Endodermal cell (in vitro differentiated cells): ENCODE results near the gene BAHCC1. TPM values are rescaled to one million over a fixed set of nuclear protein-coding genes. Genes with fewer than 3 reads are reported as not detected.
"Not testable (repeated sequence)": the region's sequence is repeated elsewhere in the genome, so short reads cannot be mapped to it uniquely, and the experiment has no call there.

Source experiments
- DNase-seq: peaks from one replicate; pipeline ENCODE4 v3.0.0-alpha.2; 2017
- H3K27ac ChIP-seq: 2 replicates; pipeline ENCODE4 v1.5.1; 2013; ENCODE audit warnings: mild to moderate bottlenecking, low read depth, low read length, moderate library complexity
- H3K27me3 ChIP-seq: 2 replicates; pipeline ENCODE4 v1.6.1; 2013; ENCODE audit warnings: mild to moderate bottlenecking, low read length, moderate library complexity; ENCODE audit not compliant: insufficient read depth, control insufficient read depth, poor library complexity, severe bottlenecking
- H3K36me3 ChIP-seq: 2 replicates; pipeline ENCODE4 v1.7.0; 2013; ENCODE audit warnings: mild to moderate bottlenecking, low read length, moderate library complexity; ENCODE audit not compliant: control insufficient read depth, insufficient read depth
- H3K4me1 ChIP-seq: one replicate; pipeline ENCODE4 v1.7.0; 2013; ENCODE audit warnings: low read length; ENCODE audit not compliant: control insufficient read depth, insufficient read depth
- H3K4me3 ChIP-seq: 2 replicates; pipeline ENCODE4 v1.5.1; 2013; ENCODE audit warnings: mild to moderate bottlenecking, low read length, moderate library complexity
- H3K9ac ChIP-seq: 2 replicates; pipeline ENCODE4 v1.6.1; 2013; ENCODE audit warnings: mild to moderate bottlenecking, low read length, moderate library complexity; ENCODE audit not compliant: poor library complexity, severe bottlenecking; ENCODE audit errors: extremely low read depth
- H3K9me3 ChIP-seq: 2 replicates; pipeline ENCODE4 v1.6.1; 2013; ENCODE audit warnings: mild to moderate bottlenecking, low read length, moderate library complexity; ENCODE audit not compliant: control insufficient read depth
- H3K27ac Mint-ChIP-seq: 2 replicates; pipeline ENCODE4 v1.8.0; 2020; ENCODE audit warnings: mixed read lengths
- H3K27me3 Mint-ChIP-seq: 2 replicates; pipeline ENCODE4 v1.8.0; 2021; ENCODE audit warnings: mild to moderate bottlenecking, mixed read lengths; ENCODE audit not compliant: insufficient read depth
- H3K36me3 Mint-ChIP-seq: 2 replicates; pipeline ENCODE4 v1.8.0; 2020; ENCODE audit warnings: low read depth, mixed read lengths
- H3K4me1 Mint-ChIP-seq: 2 replicates; pipeline ENCODE4 v1.8.0; 2020; ENCODE audit warnings: mixed read lengths
- H3K4me3 Mint-ChIP-seq: 2 replicates; pipeline ENCODE4 v1.8.0; 2020; ENCODE audit warnings: mild to moderate bottlenecking, moderate library complexity, mixed read lengths
- H3K9me3 Mint-ChIP-seq: 2 replicates; pipeline ENCODE4 v1.8.0; 2020; ENCODE audit warnings: mild to moderate bottlenecking, mixed read lengths
- WGBS, 2 experiments: methylation state at CpG; one replicate each; pipeline versions ENCODE4 v1.1.5 to v1.1.7; 2013; ENCODE audit warnings: missing lambda C conversion rate in 2 of 2, mixed read lengths in 1 of 2; ENCODE audit not compliant: insufficient coverage in 1 of 2, insufficient read length in 1 of 2; 5-methylcytosine and 5-hydroxymethylcytosine counted together
- total RNA-seq, 2 donors: library from RNA; stranded (reverse); fragmentation: NEBNext Ultra II Directional in 1 of 2; extraction: Animal tissue kit (Norgen Biotek cat#: 25700) in 1 of 2; gene quantifications; 2 replicates in 1 of 2; 3 replicates in 1 of 2; pipeline ENCODE4 v1.2.1, GENCODE V29; 2021
- TF ChIP-seq, protein P1 (sequence below): fragments of 200-600 bp; sonication (generic); conservative IDR thresholded peaks from 2 replicates; pipeline ENCODE4 v1.5.0; 2021; ENCODE audit warnings: antibody characterized with exemption, mild to moderate bottlenecking

BAHCC1 gene
- total RNA-seq, 2 donors from 2014 or later: 63.9 to 78.1 TPM

DNA sequence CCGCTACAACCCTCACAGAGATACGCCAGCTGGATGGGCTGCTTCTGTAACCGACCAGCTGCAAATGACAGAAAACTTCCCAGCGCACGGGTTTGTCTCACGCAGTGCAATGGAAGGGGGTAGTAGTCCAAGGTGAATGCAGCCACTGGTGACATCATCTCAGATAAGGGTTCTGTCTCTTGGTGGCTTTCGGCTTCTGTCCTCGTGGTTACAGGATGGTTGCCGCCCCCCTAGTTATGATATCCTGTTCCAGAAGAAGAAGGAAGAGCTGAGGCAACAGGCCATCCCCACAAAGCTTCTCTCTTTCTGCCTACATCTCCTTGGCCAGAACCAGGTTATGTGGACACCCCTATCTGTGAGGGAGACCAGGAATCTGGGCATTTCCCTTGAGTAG, 40.3 kb upstream of the BAHCC1 start:
- no peak overlapping the region for H3K4me3 ChIP-seq
- H3K9me3 ChIP-seq: no peaks in the 10 kb centered on the region
- no peak overlapping the region for H3K9ac ChIP-seq
- H3K36me3 ChIP-seq: no peaks in the 10 kb centered on the region
- no peaks in the 10 kb centered on the region for H3K36me3 Mint-ChIP-seq
- TF ChIP-seq, protein P1, sequence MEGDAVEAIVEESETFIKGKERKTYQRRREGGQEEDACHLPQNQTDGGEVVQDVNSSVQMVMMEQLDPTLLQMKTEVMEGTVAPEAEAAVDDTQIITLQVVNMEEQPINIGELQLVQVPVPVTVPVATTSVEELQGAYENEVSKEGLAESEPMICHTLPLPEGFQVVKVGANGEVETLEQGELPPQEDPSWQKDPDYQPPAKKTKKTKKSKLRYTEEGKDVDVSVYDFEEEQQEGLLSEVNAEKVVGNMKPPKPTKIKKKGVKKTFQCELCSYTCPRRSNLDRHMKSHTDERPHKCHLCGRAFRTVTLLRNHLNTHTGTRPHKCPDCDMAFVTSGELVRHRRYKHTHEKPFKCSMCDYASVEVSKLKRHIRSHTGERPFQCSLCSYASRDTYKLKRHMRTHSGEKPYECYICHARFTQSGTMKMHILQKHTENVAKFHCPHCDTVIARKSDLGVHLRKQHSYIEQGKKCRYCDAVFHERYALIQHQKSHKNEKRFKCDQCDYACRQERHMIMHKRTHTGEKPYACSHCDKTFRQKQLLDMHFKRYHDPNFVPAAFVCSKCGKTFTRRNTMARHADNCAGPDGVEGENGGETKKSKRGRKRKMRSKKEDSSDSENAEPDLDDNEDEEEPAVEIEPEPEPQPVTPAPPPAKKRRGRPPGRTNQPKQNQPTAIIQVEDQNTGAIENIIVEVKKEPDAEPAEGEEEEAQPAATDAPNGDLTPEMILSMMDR: no peak
- no peak overlapping the region for H3K27ac Mint-ChIP-seq
- WGBS, 2 experiments: 93 to 97% methylated on average over 7 to 9 of the region's 9 CpGs
- H3K4me1 ChIP-seq: no peaks in the 10 kb centered on the region
- no peaks in the 10 kb centered on the region for H3K27me3 ChIP-seq
- DNase-seq: no peak
- H3K27ac ChIP-seq: no peak overlapping the region
- no peaks in the 10 kb centered on the region for H3K4me1 Mint-ChIP-seq
- H3K4me3 Mint-ChIP-seq: no peak overlapping the region
- peaks cover 6% of the 10 kb centered on the region for H3K9me3 Mint-ChIP-seq
- peaks cover 18% of the 10 kb centered on the region for H3K27me3 Mint-ChIP-seq

DNA sequence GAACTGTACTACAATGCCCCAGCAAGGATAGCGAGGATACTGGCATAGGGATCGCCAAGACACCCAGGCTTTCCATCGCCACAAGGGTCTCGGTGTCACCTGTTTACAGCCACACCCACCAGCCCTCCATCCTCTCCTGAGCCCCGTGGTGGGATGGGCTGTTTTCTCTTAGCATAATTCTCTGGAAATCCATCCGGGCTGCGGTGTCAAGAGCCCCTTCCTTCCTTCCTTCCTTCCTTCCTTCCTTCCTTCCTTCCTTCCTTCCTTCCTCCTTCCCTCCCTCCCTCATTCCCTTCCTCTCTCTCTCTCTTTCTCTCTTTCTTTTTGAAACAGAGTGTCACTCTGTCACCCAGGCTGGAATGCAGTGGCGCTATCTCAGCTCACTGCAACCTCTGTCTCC, 36.0 kb upstream of the BAHCC1 start:
- no peak overlapping the region for H3K27ac ChIP-seq
- 85 to 92% methylated on average over 6 to 8 of the region's 8 CpGs for WGBS, 2 experiments
- DNase-seq: peak; percentile 46

DNA sequence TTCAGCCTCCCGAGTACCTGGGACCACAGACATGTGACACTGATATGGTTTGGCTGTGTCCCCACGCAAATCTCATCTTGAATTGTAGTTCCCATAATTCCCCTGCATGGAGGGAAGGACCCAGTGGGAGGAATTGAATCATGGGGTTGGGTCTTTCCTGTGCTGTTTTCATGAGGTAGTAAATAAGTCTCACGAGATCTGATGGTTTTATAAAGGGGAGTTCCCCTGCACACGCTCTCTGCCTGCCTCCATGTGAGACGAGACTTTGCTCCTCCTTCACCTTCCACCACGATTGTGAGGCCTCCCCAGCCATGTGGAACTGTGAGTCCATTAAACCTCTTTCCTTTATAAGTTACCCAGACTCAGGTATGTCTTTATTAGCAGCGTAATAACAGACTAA, 33.3 kb upstream of the BAHCC1 start:
- not testable (repeated sequence) for H3K9ac ChIP-seq, H3K9me3 Mint-ChIP-seq, H3K4me3 Mint-ChIP-seq, H3K27ac ChIP-seq, H3K4me1 Mint-ChIP-seq, H3K9me3 ChIP-seq, H3K4me1 ChIP-seq, H3K27ac Mint-ChIP-seq, H3K4me3 ChIP-seq, H3K36me3 Mint-ChIP-seq, DNase-seq, H3K36me3 ChIP-seq
- WGBS, 2 experiments: 90 to 95% methylated on average over 3 to 7 of the region's 7 CpGs
- H3K27me3 ChIP-seq: peaks cover 18% of the 10 kb centered on the region
- H3K27me3 Mint-ChIP-seq: peaks cover 38% of the 10 kb centered on the region

More for the DNA sequence above, 36.0 kb upstream of the BAHCC1 start:
- H3K4me3 ChIP-seq: no peak overlapping the region
- Mint-ChIP-seq H3K9me3 (no peaks in the 10 kb centered on the region), H3K36me3 (no peaks in the 10 kb centered on the region), H3K27ac (no peak overlapping the region), H3K4me3 (no peak overlapping the region), H3K27me3 (peaks cover 35% of the 10 kb centered on the region), H3K4me1 (no peaks in the 10 kb centered on the region)
- H3K36me3 ChIP-seq: no peaks in the 10 kb centered on the region
- no peak overlapping the region for H3K9ac ChIP-seq
- H3K9me3 ChIP-seq: no peaks in the 10 kb centered on the region
- TF ChIP-seq, protein P1: no peak
- H3K27me3 ChIP-seq: peaks cover 4% of the 10 kb centered on the region
- H3K4me1 ChIP-seq: no peaks in the 10 kb centered on the region
